ENCODE data around the gene SENP1. TPM values are rescaled to one million over a fixed set of nuclear protein-coding genes. Genes with fewer than 3 reads are reported as not detected.

The SENP1 gene
- total RNA-seq, 2 experiments from 2014 or later: 20.3 to 25.7 TPM

DNA sequence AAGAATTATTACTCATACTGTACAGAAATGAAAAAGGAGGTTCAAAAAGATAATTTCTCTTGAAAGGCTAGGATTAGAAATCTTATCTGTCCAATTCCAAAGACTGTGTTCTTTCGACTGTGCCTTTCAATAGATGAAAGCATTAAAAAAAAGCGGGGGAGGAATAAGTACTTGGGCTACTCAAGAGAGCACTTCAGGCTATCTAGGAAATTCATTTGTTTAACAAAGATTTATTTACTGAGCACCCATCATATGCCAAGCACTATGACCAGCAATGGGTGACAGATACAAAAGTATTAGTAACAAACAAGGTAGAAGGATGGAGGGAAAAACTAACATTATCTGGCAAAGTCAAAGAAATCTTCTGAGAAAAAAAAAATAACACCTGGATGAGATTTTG, 37.4 kb downstream of the SENP1 start:
- Mint-ChIP-seq H3K4me3 (no peak overlapping the region), H3K27me3 (no peaks in the 10 kb centered on the region), H3K27ac (no peak overlapping the region), H3K36me3 (ENCODE audit: low read depth) (peaks cover 87% of the 10 kb centered on the region), H3K4me1 (ENCODE audit: low read depth) (no peaks in the 10 kb centered on the region), H3K9me3 (no peaks in the 10 kb centered on the region)
- Histone ChIP-seq H3K4me1 (ENCODE audit: insufficient read depth, low read length) (no peaks in the 10 kb centered on the region), H3K9me3 (ENCODE audit: control insufficient read depth in 1 of 2, insufficient read depth in 1 of 2, low read length in 2 of 2) (no peaks in the 10 kb centered on the region), H3K27ac (ENCODE audit: low read depth in 1 of 2, low read length in 2 of 2) (no peak overlapping the region), H3K27me3 (ENCODE audit: control insufficient read depth in 1 of 2, insufficient read depth in 2 of 2, low read length in 2 of 2) (no peaks in the 10 kb centered on the region), H3K4me3 (ENCODE audit: low read length) (no peak overlapping the region), H3K36me3 (ENCODE audit: insufficient read depth, low read length) (peaks cover 70% of the 10 kb centered on the region)
- POLR2A ChIA-PET: no interaction called here
- CTCF ChIA-PET: no interaction called here
- intact Hi-C loops (cut with DNase I, micrococcal nuclease): no loop called here
- TF ChIP-seq, protein P1, sequence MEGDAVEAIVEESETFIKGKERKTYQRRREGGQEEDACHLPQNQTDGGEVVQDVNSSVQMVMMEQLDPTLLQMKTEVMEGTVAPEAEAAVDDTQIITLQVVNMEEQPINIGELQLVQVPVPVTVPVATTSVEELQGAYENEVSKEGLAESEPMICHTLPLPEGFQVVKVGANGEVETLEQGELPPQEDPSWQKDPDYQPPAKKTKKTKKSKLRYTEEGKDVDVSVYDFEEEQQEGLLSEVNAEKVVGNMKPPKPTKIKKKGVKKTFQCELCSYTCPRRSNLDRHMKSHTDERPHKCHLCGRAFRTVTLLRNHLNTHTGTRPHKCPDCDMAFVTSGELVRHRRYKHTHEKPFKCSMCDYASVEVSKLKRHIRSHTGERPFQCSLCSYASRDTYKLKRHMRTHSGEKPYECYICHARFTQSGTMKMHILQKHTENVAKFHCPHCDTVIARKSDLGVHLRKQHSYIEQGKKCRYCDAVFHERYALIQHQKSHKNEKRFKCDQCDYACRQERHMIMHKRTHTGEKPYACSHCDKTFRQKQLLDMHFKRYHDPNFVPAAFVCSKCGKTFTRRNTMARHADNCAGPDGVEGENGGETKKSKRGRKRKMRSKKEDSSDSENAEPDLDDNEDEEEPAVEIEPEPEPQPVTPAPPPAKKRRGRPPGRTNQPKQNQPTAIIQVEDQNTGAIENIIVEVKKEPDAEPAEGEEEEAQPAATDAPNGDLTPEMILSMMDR (IDR thresholded peaks at IDR 0.05): no peak
- ATAC-seq (ENCODE audit: poor library complexity) (no peak), DNase-seq (no peak)

DNA sequence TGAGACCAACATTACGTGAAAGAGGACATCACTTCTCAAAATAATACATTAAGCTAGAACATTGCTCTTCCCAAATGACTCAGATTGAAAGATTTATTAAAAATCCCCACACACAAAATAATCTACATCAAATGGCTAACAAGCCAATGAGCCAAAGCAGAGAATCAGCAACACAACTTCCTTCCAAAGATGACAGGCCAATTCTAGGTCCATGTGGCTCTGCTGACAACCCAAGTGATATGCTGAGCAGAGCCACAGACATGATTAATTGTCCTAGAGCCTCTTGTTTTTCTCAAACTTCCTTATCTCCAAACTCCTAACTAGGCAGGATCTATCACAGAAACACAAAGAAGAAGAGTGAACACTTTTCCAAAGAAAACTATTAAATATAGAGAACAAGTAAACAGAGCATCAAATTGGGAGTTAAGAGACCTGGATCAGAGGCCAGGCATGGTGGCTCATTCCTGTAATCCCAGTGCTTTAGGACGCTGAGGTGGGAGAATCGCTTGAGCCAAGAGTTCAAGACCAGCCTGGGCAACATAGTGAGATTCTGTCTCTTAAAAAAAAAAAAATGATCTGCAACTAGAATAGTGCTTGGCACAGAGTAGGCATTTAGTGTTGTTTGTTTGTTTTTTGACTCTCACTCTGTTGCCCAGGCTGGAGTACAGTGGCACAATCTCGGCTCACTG, 38.5 kb downstream of the SENP1 start:
- ATAC-seq (ENCODE audit: poor library complexity): no peak
- no peak overlapping the region for H3K4me3 ChIP-seq (ENCODE audit: low read length)
- Mint-ChIP-seq H3K4me3 (no peak overlapping the region), H3K27me3 (no peaks in the 10 kb centered on the region), H3K9me3 (no peaks in the 10 kb centered on the region), H3K4me1 (ENCODE audit: low read depth) (no peaks in the 10 kb centered on the region), H3K36me3 (ENCODE audit: low read depth) (peaks cover 86% of the 10 kb centered on the region), H3K27ac (no peak overlapping the region)
- TF ChIP-seq, protein P1 (IDR thresholded peaks at IDR 0.05): no peak
- no peaks in the 10 kb centered on the region for H3K4me1 ChIP-seq (ENCODE audit: insufficient read depth, low read length)
- CTCF ChIA-PET: no interaction called here
- POLR2A ChIA-PET: no interaction called here
- H3K36me3 ChIP-seq (ENCODE audit: insufficient read depth, low read length): peaks cover 71% of the 10 kb centered on the region
- no peaks in the 10 kb centered on the region for H3K27me3 ChIP-seq (ENCODE audit: control insufficient read depth in 1 of 2, insufficient read depth in 2 of 2, low read length in 2 of 2)
- DNase-seq: no peak
- intact Hi-C loops (cut with DNase I, micrococcal nuclease): no loop called here
- no peak overlapping the region for H3K27ac ChIP-seq (ENCODE audit: low read depth in 1 of 2, low read length in 2 of 2)
- no peaks in the 10 kb centered on the region for H3K9me3 ChIP-seq (ENCODE audit: control insufficient read depth in 1 of 2, insufficient read depth in 1 of 2, low read length in 2 of 2)

DNA sequence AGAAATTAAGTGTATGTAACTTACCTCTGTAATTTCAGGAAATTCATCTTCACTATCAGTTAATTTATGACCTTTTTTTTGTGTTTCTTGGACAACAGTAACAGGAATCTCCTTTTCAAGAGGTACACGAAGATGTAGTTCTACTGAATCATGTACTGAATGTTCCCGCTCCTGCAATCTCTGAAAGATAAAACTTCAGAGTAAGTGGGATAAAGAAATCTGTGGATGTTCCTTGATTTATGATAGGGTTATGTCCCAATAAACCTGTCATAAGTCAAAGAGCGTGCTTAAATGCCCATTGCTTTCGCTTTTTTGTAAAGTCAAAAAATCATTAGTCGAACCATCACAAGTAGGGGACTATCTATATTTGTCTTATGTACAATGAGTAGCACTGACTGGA, 40.8 kb downstream of the SENP1 start:
- Histone ChIP-seq H3K27ac (ENCODE audit: low read depth in 1 of 2, low read length in 2 of 2) (no peak overlapping the region), H3K4me3 (ENCODE audit: low read length) (no peak overlapping the region), H3K36me3 (ENCODE audit: insufficient read depth, low read length) (peaks cover 74% of the 10 kb centered on the region), H3K9me3 (ENCODE audit: control insufficient read depth in 1 of 2, insufficient read depth in 1 of 2, low read length in 2 of 2) (no peaks in the 10 kb centered on the region), H3K27me3 (ENCODE audit: control insufficient read depth in 1 of 2, insufficient read depth in 2 of 2, low read length in 2 of 2) (no peaks in the 10 kb centered on the region), H3K4me1 (ENCODE audit: insufficient read depth, low read length) (no peaks in the 10 kb centered on the region)
- no peak for DNase-seq
- CTCF ChIA-PET: no interaction called here
- no peak overlapping the region for H3K27ac Mint-ChIP-seq
- intact Hi-C loops (cut with DNase I, micrococcal nuclease): no loop called here
- H3K9me3 Mint-ChIP-seq: no peaks in the 10 kb centered on the region
- peaks cover 87% of the 10 kb centered on the region for H3K36me3 Mint-ChIP-seq (ENCODE audit: low read depth)
- POLR2A ChIA-PET: no interaction called here
- H3K4me3 Mint-ChIP-seq: no peak overlapping the region
- ATAC-seq (ENCODE audit: poor library complexity): no peak
- TF ChIP-seq, protein P1 (IDR thresholded peaks at IDR 0.05): no peak
- H3K27me3 Mint-ChIP-seq: no peaks in the 10 kb centered on the region
- no peaks in the 10 kb centered on the region for H3K4me1 Mint-ChIP-seq (ENCODE audit: low read depth)
